Activated CD8-positive, alpha-beta T cell treated with anti-CD3 and anti-CD28 coated beads for 36 hours (primary cell): ENCODE data around the gene SCCPDH. TPM values are rescaled to one million over a fixed set of nuclear protein-coding genes. Genes with fewer than 3 reads are reported as not detected.

ENCODE experiments used
- ATAC-seq: fragments of 200-7000 bp; cut with Tn5 transposase; one replicate; pipeline ENCODE4 v1.10.0; 2021; ENCODE audit warnings: mild to moderate bottlenecking, moderate library complexity
- CTCF ChIA-PET: fragments of 350-600 bp; sonication (Branson Sonifier 250); formaldehyde crosslinking; loops from one replicate; lab custom pipeline; 2021; ENCODE audit warnings: antibody characterized with exemption; lab: Charles Lee
- POLR2A ChIA-PET: fragments of 350-600 bp; sonication (Branson Sonifier 250); formaldehyde crosslinking; loops from one replicate; lab custom pipeline; 2021; ENCODE audit warnings: antibody characterized with exemption; lab: Charles Lee
- DNase-seq: peaks from one replicate; pipeline ENCODE4 v3.0.0-alpha.2; 2020
- H3K27ac Mint-ChIP-seq: one replicate; pipeline ENCODE4 v1.8.0; 2021; ENCODE audit warnings: mild to moderate bottlenecking, mixed read lengths
- H3K27me3 Mint-ChIP-seq: one replicate; pipeline ENCODE4 v1.8.0; 2021; ENCODE audit warnings: mixed read lengths
- H3K36me3 Mint-ChIP-seq: one replicate; pipeline ENCODE4 v1.8.0; 2021; ENCODE audit warnings: low read depth, mixed read lengths
- H3K4me1 Mint-ChIP-seq: one replicate; pipeline ENCODE4 v1.8.0; 2021; ENCODE audit warnings: low read depth, mixed read lengths
- H3K4me3 Mint-ChIP-seq: one replicate; pipeline ENCODE4 v1.8.0; 2021; ENCODE audit warnings: mild to moderate bottlenecking, moderate library complexity, mixed read lengths
- H3K9me3 Mint-ChIP-seq: one replicate; pipeline ENCODE4 v1.8.0; 2021; ENCODE audit warnings: mixed read lengths
- intact Hi-C: fragments of 100-400 bp; cut with micrococcal nuclease; formaldehyde crosslinking; loops from one replicate; pipeline ENCODE4 v1.10.0; 2022
- total RNA-seq, 2 experiments: library from RNA; stranded (reverse); gene quantifications; one replicate each; pipeline ENCODE4 v1.2.3, GENCODE V29; 2021
- TF ChIP-seq, protein P1 (sequence below): fragments of 200-600 bp; IDR thresholded peaks from one replicate; pipeline ENCODE4 v1.8.0; 2022; ENCODE audit warnings: antibody characterized with exemption, mild to moderate bottlenecking

SCCPDH gene
- total RNA-seq, 2 experiments from 2014 or later: 39.4 to 41.7 TPM

DNA sequence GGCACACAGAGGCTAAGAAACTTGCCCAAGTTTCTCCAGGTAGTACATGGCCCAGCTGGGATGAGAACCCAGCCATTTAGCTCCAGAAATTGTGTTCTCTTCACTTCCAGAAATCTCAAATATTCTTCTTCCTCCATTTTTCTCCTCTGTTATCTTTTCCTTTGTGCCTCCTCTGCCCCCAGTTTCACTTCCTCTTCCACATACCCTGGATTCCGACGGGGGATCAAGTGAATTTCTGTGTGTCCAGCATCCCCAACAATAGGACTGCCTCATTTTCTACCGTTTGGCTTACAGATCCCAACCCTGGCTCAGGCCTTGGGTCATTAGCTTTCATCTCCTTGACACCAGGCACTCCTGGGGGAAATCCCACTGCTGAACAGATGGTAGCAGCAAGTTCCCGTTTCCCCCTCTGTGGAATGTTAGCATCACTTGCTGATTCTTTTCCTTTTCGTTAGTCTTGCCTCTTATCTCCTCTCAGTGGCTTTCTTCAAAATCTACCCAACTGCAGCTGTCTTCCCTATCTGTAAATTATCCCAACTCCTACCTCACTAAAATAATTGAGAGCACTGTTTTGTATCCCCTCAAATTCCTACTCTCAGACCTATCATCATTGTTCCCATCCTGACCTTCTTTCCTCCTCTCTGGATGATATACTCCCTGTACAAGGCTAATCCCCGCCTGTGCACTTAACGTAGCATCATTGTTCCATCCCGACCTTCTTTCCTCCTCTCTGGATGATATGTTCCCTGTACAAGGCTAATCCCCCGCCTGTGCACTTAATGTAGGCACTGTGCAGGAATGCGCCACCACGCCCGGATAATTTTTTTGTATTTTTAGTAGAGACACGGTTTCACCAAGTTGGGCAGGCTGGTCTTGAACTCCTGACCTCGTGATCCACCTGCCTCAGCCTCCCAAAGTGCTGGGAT, 36.5 kb downstream of the SCCPDH start:
- CTCF ChIA-PET: interaction anchor here (0.9 to 1.0 kb wide), 2 partner anchors 11 to 71 kb away, joined by 3 read pairs; no protein-coding TSS in a partner anchor
- DNase-seq (no peak), ATAC-seq (no peak)
- intact Hi-C loops: no loop called here
- Mint-ChIP-seq H3K27ac (no peak overlapping the region), H3K4me1 (no peaks in the 10 kb centered on the region), H3K9me3 (no peaks in the 10 kb centered on the region), H3K27me3 (no peaks in the 10 kb centered on the region), H3K4me3 (no peak overlapping the region), H3K36me3 (peaks cover 31% of the 10 kb centered on the region)
- TF ChIP-seq, protein P1, sequence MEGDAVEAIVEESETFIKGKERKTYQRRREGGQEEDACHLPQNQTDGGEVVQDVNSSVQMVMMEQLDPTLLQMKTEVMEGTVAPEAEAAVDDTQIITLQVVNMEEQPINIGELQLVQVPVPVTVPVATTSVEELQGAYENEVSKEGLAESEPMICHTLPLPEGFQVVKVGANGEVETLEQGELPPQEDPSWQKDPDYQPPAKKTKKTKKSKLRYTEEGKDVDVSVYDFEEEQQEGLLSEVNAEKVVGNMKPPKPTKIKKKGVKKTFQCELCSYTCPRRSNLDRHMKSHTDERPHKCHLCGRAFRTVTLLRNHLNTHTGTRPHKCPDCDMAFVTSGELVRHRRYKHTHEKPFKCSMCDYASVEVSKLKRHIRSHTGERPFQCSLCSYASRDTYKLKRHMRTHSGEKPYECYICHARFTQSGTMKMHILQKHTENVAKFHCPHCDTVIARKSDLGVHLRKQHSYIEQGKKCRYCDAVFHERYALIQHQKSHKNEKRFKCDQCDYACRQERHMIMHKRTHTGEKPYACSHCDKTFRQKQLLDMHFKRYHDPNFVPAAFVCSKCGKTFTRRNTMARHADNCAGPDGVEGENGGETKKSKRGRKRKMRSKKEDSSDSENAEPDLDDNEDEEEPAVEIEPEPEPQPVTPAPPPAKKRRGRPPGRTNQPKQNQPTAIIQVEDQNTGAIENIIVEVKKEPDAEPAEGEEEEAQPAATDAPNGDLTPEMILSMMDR: no peak
- POLR2A ChIA-PET: no interaction called here

DNA sequence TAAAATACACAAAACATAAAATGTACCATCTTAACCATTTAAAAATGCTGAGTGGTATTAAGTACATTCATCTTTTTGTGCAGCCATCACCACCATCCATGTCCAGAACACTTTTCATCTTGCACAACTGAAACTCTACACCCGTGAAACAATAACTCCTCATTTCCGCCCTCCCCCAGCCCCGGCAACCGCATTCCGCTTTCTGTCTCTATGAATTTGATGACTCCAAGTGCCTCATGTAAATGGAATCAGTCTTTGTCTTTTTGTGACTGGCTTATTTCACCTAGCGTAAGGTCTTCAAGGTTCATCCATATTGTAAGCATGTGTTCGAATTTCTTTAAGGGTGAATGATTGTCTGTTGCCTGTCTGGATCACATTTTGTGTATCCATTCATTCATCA, 37.2 kb downstream of the SCCPDH start:
- Mint-ChIP-seq H3K27me3 (no peaks in the 10 kb centered on the region), H3K27ac (no peak overlapping the region), H3K4me1 (no peaks in the 10 kb centered on the region), H3K9me3 (no peaks in the 10 kb centered on the region), H3K36me3 (peaks cover 31% of the 10 kb centered on the region), H3K4me3 (no peak overlapping the region)
- CTCF ChIA-PET: no interaction called here
- intact Hi-C loops: no loop called here
- DNase-seq (no peak), ATAC-seq (no peak)
- TF ChIP-seq, protein P1: no peak
- POLR2A ChIA-PET: no interaction called here

DNA sequence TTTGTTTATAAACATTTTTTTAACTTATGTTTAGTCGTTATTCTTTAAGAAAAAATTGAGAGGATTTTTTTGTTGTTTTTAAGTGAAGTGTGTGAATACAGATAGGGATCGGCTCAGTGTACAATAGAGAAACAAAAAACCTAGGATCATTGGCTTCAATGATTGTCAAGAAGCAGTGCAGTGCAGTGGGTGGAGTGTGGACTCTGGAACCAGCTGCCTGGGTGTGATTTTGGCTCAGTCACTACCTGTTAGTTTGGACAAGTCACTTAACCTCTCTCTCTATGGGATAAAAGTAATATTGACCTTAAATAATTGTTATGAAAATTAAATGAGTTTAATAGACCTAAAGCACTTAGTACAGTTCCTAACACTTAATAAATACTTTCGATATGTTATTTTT, 41.3 kb downstream of the SCCPDH start:
- POLR2A ChIA-PET: interaction anchor here (1.1 kb wide), 1 partner anchor 41 kb away, joined by 3 read pairs; the partner anchor contains the start of gene SCCPDH
- peaks cover 35% of the 10 kb centered on the region for H3K36me3 Mint-ChIP-seq

DNA sequence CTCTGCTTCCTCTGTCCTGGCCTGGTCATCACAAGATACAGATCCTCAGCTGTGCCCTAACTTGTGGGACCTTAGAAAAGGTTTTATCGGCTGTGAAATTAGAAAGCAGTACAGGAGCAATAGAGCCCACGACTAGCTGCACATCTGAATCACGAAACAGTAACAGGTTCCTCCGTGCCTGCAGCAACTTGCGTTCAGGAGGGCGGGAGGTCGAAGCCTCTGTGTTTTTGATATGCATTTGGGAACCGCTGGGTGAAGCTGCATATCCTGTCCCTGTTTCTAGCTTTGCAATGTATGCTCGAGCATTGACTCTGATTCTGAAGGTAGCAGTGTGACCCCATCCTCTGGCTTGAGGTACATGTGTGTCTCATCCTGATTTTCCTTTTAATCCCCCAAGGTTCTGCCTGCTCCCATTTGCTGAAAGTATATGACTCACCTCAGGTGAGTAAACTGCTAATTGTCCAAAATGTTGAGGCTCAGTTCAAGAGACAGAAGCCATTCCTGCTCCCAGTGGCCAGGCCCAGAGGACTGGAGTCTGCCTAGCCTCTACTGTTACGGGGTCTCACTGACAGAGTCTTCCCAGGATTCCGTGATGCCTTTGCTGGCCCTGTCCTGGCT, 44.3 kb downstream of the SCCPDH start:
- CTCF ChIA-PET: interaction anchor here (0.8 to 1.6 kb wide), 2 partner anchors 12 to 14 kb away, joined by 3 read pairs; no protein-coding TSS in a partner anchor
- TF ChIP-seq, protein P1: no peak

More for the DNA sequence above, 41.3 kb downstream of the SCCPDH start:
- intact Hi-C loops: no loop called here
- H3K27ac Mint-ChIP-seq: no peak overlapping the region
- H3K4me3 Mint-ChIP-seq: no peak overlapping the region
- H3K9me3 Mint-ChIP-seq: no peaks in the 10 kb centered on the region
- DNase-seq (no peak), ATAC-seq (no peak)
- H3K27me3 Mint-ChIP-seq: no peaks in the 10 kb centered on the region
- CTCF ChIA-PET: no interaction called here
- TF ChIP-seq, protein P1: no peak
- H3K4me1 Mint-ChIP-seq: no peaks in the 10 kb centered on the region

DNA sequence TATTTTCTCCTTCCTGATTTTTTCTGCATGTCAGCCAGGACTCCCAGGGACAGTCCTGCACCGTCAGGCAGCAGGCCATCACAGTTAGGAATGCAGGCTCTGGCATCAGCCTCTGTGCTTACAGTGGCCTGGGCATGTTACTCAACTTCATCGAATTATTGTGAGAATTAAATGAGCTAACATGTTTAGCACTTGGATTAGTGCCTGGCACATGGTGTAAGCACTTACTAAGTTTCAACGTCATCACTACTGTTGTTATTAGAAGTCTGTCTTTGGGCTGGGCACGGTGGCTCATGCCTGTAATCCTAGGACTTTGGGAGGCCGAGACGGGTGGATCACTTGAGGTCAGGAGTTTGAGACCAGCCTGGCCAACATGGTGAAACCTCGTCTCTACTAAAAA, 45.1 kb downstream of the SCCPDH start:
- Mint-ChIP-seq H3K36me3 (peaks cover 19% of the 10 kb centered on the region), H3K27me3 (no peaks in the 10 kb centered on the region), H3K4me3 (no peak overlapping the region), H3K9me3 (no peaks in the 10 kb centered on the region), H3K4me1 (no peaks in the 10 kb centered on the region), H3K27ac (no peak overlapping the region)
- ATAC-seq (no peak), DNase-seq (no peak)
- TF ChIP-seq, protein P1: no peak
- POLR2A ChIA-PET: no interaction called here
- CTCF ChIA-PET: interaction anchor here (0.8 to 1.6 kb wide), 2 partner anchors 11 to 15 kb away, joined by 3 read pairs; no protein-coding TSS in a partner anchor
- intact Hi-C loops: no loop called here

More for the DNA sequence above, 44.3 kb downstream of the SCCPDH start:
- no peak overlapping the region for H3K4me3 Mint-ChIP-seq
- H3K4me1 Mint-ChIP-seq: no peaks in the 10 kb centered on the region
- intact Hi-C loops: no loop called here
- H3K36me3 Mint-ChIP-seq: peaks cover 21% of the 10 kb centered on the region
- no peak overlapping the region for H3K27ac Mint-ChIP-seq
- DNase-seq: no peak
- H3K27me3 Mint-ChIP-seq: no peaks in the 10 kb centered on the region
- ATAC-seq: no peak
- no peaks in the 10 kb centered on the region for H3K9me3 Mint-ChIP-seq
- POLR2A ChIA-PET: no interaction called here
